Measurements from ENCODE around the gene NCKAP1.

NCKAP1 gene

GRCh38 chr2:182868054-182868796 is 170.0 kb downstream of the NCKAP1 start:
- DNase-seq (ENCODE audit: low read depth in 1 of 2, low spot score in 1 of 2) = no peak
- TF ChIP-seq GABPA (IDR thresholded peaks at IDR 0.05; ENCODE audit: low read depth) (no peak), POLR2AphosphoS5 (IDR thresholded peaks at IDR 0.05; ENCODE audit: low read depth) (no peak), SPI1 (IDR thresholded peaks at IDR 0.05; ENCODE audit: borderline replicate concordance, low read depth) (peak; percentile 16; the same call in 1 of the 2 replicates), CTCF (IDR thresholded peaks at IDR 0.05; ENCODE audit: insufficient read depth, low read length) (no peak), REST (IDR thresholded peaks at IDR 0.05; ENCODE audit: insufficient replicate concordance, low read depth) (no peak)
- H3K4me3 ChIP-seq (replicated peaks; ENCODE audit: insufficient read depth, low read length) = no peak overlapping the region
- peaks cover 25% of the 10 kb centered on the region for H3K27me3 ChIP-seq (ENCODE audit: insufficient read depth, poor library complexity, severe bottlenecking)
- no peak overlapping the region for H3K27ac ChIP-seq (replicated peaks)

- no peak for DNase-seq (ENCODE audit: low read depth in 1 of 2, low spot score in 1 of 2)
- Histone ChIP-seq H3K4me3 (replicated peaks; ENCODE audit: insufficient read depth, low read length) (no peak overlapping the region), H3K27ac (replicated peaks) (no peak overlapping the region), H3K27me3 (ENCODE audit: insufficient read depth, poor library complexity, severe bottlenecking) (peaks cover 25% of the 10 kb centered on the region)
- no peak for TF ChIP-seq GABPA (IDR thresholded peaks at IDR 0.05; ENCODE audit: low read depth)
Measured at GRCh38 chr2:182867426-182868053, 170.7 kb downstream of the NCKAP1 start.

- no peak within 1 kb of the TSS for H3K4me3 ChIP-seq (replicated peaks; ENCODE audit: insufficient read depth, low read length)
- H3K27ac ChIP-seq (replicated peaks) = no peak within 1 kb of the TSS
- TF ChIP-seq REST (IDR thresholded peaks at IDR 0.05; ENCODE audit: insufficient replicate concordance, low read depth) = no peak
- no peak for TF ChIP-seq GABPA (IDR thresholded peaks at IDR 0.05; ENCODE audit: low read depth)
- TF ChIP-seq SPI1 (IDR thresholded peaks at IDR 0.05; ENCODE audit: borderline replicate concordance, low read depth) = no peak
- no peak for TF ChIP-seq CTCF (IDR thresholded peaks at IDR 0.05; ENCODE audit: insufficient read depth, low read length)
- no peak for TF ChIP-seq POLR2AphosphoS5 (IDR thresholded peaks at IDR 0.05; ENCODE audit: low read depth)
- peaks cover 25% of the 10 kb centered on the region for H3K27me3 ChIP-seq (ENCODE audit: insufficient read depth, poor library complexity, severe bottlenecking)
- DNase-seq (ENCODE audit: low read depth in 1 of 2, low spot score in 1 of 2) = no peak
Measured at GRCh38 chr2:182866461-182867406, 171.5 kb downstream of the NCKAP1 start, which contains the start of gene FRZB. Gene FRZB (minus strand): TSS chr2:182866637. CDS start chr2:182866552, 85 bp downstream.

- TF ChIP-seq REST (IDR thresholded peaks at IDR 0.05; ENCODE audit: insufficient replicate concordance, low read depth) = no peak
- TF ChIP-seq CTCF (IDR thresholded peaks at IDR 0.05; ENCODE audit: insufficient read depth, low read length) = no peak
- TF ChIP-seq POLR2AphosphoS5 (IDR thresholded peaks at IDR 0.05; ENCODE audit: low read depth) = no peak
- TF ChIP-seq GABPA (IDR thresholded peaks at IDR 0.05; ENCODE audit: low read depth) = no peak
- TF ChIP-seq SPI1 (IDR thresholded peaks at IDR 0.05; ENCODE audit: borderline replicate concordance, low read depth) = no peak
- H3K27me3 ChIP-seq (ENCODE audit: insufficient read depth, poor library complexity, severe bottlenecking) = peaks cover 25% of the 10 kb centered on the region
- no peak for DNase-seq (ENCODE audit: low read depth in 1 of 2, low spot score in 1 of 2)
- H3K27ac ChIP-seq (replicated peaks) = no peak overlapping the region
- no peak overlapping the region for H3K4me3 ChIP-seq (replicated peaks; ENCODE audit: insufficient read depth, low read length)
Measured at GRCh38 chr2:182866095-182866460, 172.2 kb downstream of the NCKAP1 start.
